SK-N-SH (cell line): ENCODE data around the gene PPP1R11. TPM values are rescaled to one million over a fixed set of nuclear protein-coding genes. Genes with fewer than 3 reads are reported as not detected.

Experiments
- CTCF ChIA-PET: fragments of 300-600, 350-600 bp; formaldehyde crosslinking; extraction: SDS; loops from one replicate; lab custom pipeline; 2021; lab: Yijun Ruan, JAX
- POLR2A ChIA-PET: fragments of 350-600 bp; sonication (Branson Sonifier 250); formaldehyde crosslinking; extraction: SDS; loops from one replicate; lab custom pipeline; 2020; ENCODE audit warnings: antibody characterized with exemption, inconsistent platforms; lab: Yijun Ruan, JAX
- DNase-seq: peaks from one replicate; pipeline ENCODE4 v3.0.0; 2012
- H2AFZ ChIP-seq: fragments of 200-600 bp; sonication (generic); 2 replicates; pipeline ENCODE4 v1.8.1; 2016; ENCODE audit warnings: antibody characterized with exemption, mild to moderate bottlenecking, low read depth
- H3F3A ChIP-seq: fragments of 200-600 bp; sonication (generic); replicated peaks from 2 replicates; pipeline ENCODE3; 2016; ENCODE audit warnings: antibody characterized with exemption, mild to moderate bottlenecking; ENCODE audit not compliant: insufficient read depth
- H3K27ac ChIP-seq, 2 experiments: fragments of 200-500 bp in 1 of 2; fragments of 200-600 bp in 1 of 2; sonication (Bioruptor generic) in 1 of 2; sonication (generic), shearing (Covaris generic) in 1 of 2; 2 replicates each; pipeline versions ENCODE4 v1.5.1 to v1.6.1; 2014 to 2016; ENCODE audit warnings: low read depth in 2 of 2, inconsistent platforms in 1 of 2, low read length in 1 of 2, mild to moderate bottlenecking in 1 of 2, mixed read lengths in 1 of 2
- H3K27me3 ChIP-seq: fragments of 200-600 bp; sonication (generic), shearing (Covaris generic); 2 replicates; pipeline ENCODE4 v1.6.1; 2016; ENCODE audit warnings: mixed run types; ENCODE audit not compliant: insufficient read depth
- H3K36me3 ChIP-seq, 2 experiments: fragments of 200-500 bp in 1 of 2; fragments of 200-600 bp in 1 of 2; sonication (Bioruptor generic) in 1 of 2; sonication (generic) in 1 of 2; replicated peaks in 1 of 2; 2 replicates each; pipeline versions ENCODE3 to v1.5.1; 2014 to 2016; ENCODE audit warnings: low read length in 1 of 2, mild to moderate bottlenecking in 1 of 2; ENCODE audit not compliant: insufficient read depth in 2 of 2, control insufficient read depth in 1 of 2
- H3K4me1 ChIP-seq, 2 experiments: fragments of 200-500 bp in 1 of 2; fragments of 200-600 bp in 1 of 2; sonication (Bioruptor generic) in 1 of 2; sonication (generic), shearing (Covaris generic) in 1 of 2; 2 replicates each; pipeline versions ENCODE4 v1.5.1 to v1.6.1; 2014 to 2016; ENCODE audit warnings: low read depth in 1 of 2, low read length in 1 of 2, mixed run types in 1 of 2; ENCODE audit not compliant: insufficient read depth in 2 of 2, control insufficient read depth in 1 of 2
- H3K4me2 ChIP-seq: fragments of 200-600 bp; sonication (generic), shearing (Covaris generic); 2 replicates; pipeline ENCODE4 v1.6.1; 2017; ENCODE audit warnings: mixed run types
- H3K4me3 ChIP-seq, 2 experiments: fragments of 200-500 bp in 1 of 2; fragments of 200-600 bp in 1 of 2; sonication (Bioruptor generic) in 1 of 2; sonication (generic), shearing (Covaris generic) in 1 of 2; 2 replicates each; pipeline versions ENCODE4 v1.5.1 to v1.8.1; 2014 to 2016; ENCODE audit warnings: low read depth in 2 of 2, inconsistent platforms in 1 of 2, low read length in 1 of 2, mild to moderate bottlenecking in 1 of 2, mixed read lengths in 1 of 2, moderate library complexity in 1 of 2
- H3K79me2 ChIP-seq: fragments of 200-600 bp; sonication (generic); 2 replicates; pipeline ENCODE4 v1.8.1; 2017; ENCODE audit warnings: mild to moderate bottlenecking; ENCODE audit not compliant: insufficient read depth
- H3K9ac ChIP-seq: fragments of 200-600 bp; sonication (generic); 2 replicates; pipeline ENCODE4 v1.6.1; 2017; ENCODE audit warnings: mixed run types
- H3K9me2 ChIP-seq: fragments of 200-600 bp; sonication (generic); 2 replicates; pipeline ENCODE4 v1.6.1; 2017; ENCODE audit warnings: mixed run types
- H3K9me3 ChIP-seq: fragments of 200-600 bp; sonication (generic); 2 replicates; pipeline ENCODE4 v1.6.1; 2017; ENCODE audit warnings: mixed run types, mild to moderate bottlenecking, moderate library complexity
- H4K20me1 ChIP-seq: fragments of 200-600 bp; sonication (generic); 2 replicates; pipeline ENCODE4 v1.6.1; 2017; ENCODE audit warnings: mild to moderate bottlenecking, mixed run types; ENCODE audit not compliant: insufficient read depth
- CHD2 ChIP-seq: fragments of 150-350 bp; IDR thresholded peaks from 2 replicates; pipeline ENCODE4 v1.6.1; 2018; ENCODE audit warnings: low read length; ENCODE audit not compliant: partially characterized antibody
- CTCF ChIP-seq: fragments of 200-600 bp; sonication (generic); IDR thresholded peaks from 2 replicates; pipeline ENCODE4 v1.6.1; 2017; ENCODE audit warnings: antibody characterized with exemption, mild to moderate bottlenecking, moderate library complexity
- ELF1 ChIP-seq: IDR thresholded peaks from 2 replicates; pipeline ENCODE4 v1.4.0; 2012
- EZH2phosphoT487 ChIP-seq: fragments of 200-600 bp; sonication (generic); IDR thresholded peaks from 2 replicates; pipeline ENCODE4 v1.6.1; 2017; ENCODE audit warnings: low read depth, mixed run types, mild to moderate bottlenecking, antibody characterized with exemption, moderate library complexity, borderline replicate concordance
- FOSL2 ChIP-seq: IDR thresholded peaks from 2 replicates; pipeline ENCODE4 v1.4.0; 2012; ENCODE audit warnings: low read depth, mild to moderate bottlenecking, moderate library complexity, borderline replicate concordance
- FOXJ3 ChIP-seq: sonication (generic); formaldehyde crosslinking; IDR thresholded peaks from 2 replicates; pipeline ENCODE4 v1.5.1; 2020; ENCODE audit warnings: mild to moderate bottlenecking, missing genetic modification reagents
- GABPA ChIP-seq: IDR thresholded peaks from 2 replicates; pipeline ENCODE4 v1.4.0; 2012; ENCODE audit warnings: low read depth, mild to moderate bottlenecking
- IRF3 ChIP-seq: fragments of 150-350 bp; IDR thresholded peaks from 2 replicates; pipeline ENCODE4 v1.6.1; 2016; ENCODE audit warnings: mild to moderate bottlenecking, low read depth, low read length
- MAX ChIP-seq: IDR thresholded peaks from 2 replicates; pipeline ENCODE4 v1.4.0; 2012; ENCODE audit warnings: low read depth
- NRF1 ChIP-seq: IDR thresholded peaks from 2 replicates; pipeline ENCODE4 v1.6.1; 2012; ENCODE audit warnings: low read depth, mild to moderate bottlenecking, low read length
- RAD21 ChIP-seq: IDR thresholded peaks from 2 replicates; pipeline ENCODE4 v1.6.1; 2012; ENCODE audit warnings: mild to moderate bottlenecking, low read length
- REST ChIP-seq: IDR thresholded peaks from 2 replicates; pipeline ENCODE4 v1.6.1; 2012; ENCODE audit warnings: mild to moderate bottlenecking, low read depth, low read length, moderate library complexity
- SMC3 ChIP-seq: IDR thresholded peaks from 2 replicates; pipeline ENCODE4 v1.6.1; 2012; ENCODE audit warnings: low read depth, low read length, improper control_type of control experiment
- TAF1 ChIP-seq: IDR thresholded peaks from 2 replicates; pipeline ENCODE4 v1.6.1; 2012; ENCODE audit warnings: low read depth, mild to moderate bottlenecking, low read length, moderate library complexity, borderline replicate concordance
- TCF12 ChIP-seq: IDR thresholded peaks from 2 replicates; pipeline ENCODE4 v1.4.0; 2012
- YY1 ChIP-seq: IDR thresholded peaks from 2 replicates; pipeline ENCODE4 v1.4.0; 2012; ENCODE audit warnings: low read depth, mild to moderate bottlenecking
- WGBS: methylation state at CpG from one replicate; pipeline ENCODE4 v1.1.6; 2017; ENCODE audit warnings: low lambda C conversion rate; 5-methylcytosine and 5-hydroxymethylcytosine counted together
- polyA plus RNA-seq, 3 experiments: library from polyadenylated mRNA; depleted of rRNA; stranded (reverse); fragments of >200 nt; gene quantifications; 2 replicates each; pipeline ENCODE4 v1.2.3, GENCODE V29; 2012

PPP1R11 gene
- polyA plus RNA-seq, 1 of the 3 experiments (the other 2 are of a cell fraction), result 46.8 TPM

GRCh38 chr6:30101444-30102413, 34.7 kb downstream of the PPP1R11 start (continued):
- TF ChIP-seq REST (no peak), CTCF (no peak), TAF1 (no peak), EZH2phosphoT487 (peak; percentile 32; the same call in 1 of the 2 replicates)

- Histone ChIP-seq H4K20me1 (no peaks in the 10 kb centered on the region), H3K4me2 (peak overlapping the region; percentile 85), H3F3A (peaks cover 6% of the 10 kb centered on the region), H2AFZ (peak overlapping the region; percentile 66), H3K79me2 (no peaks in the 10 kb centered on the region), H3K4me3 (peak overlapping the region; percentile 35 to 44; a peak in 2 of 4 replicates), H3K27me3 (peaks cover 65% of the 10 kb centered on the region), H3K9ac (no peak overlapping the region), H3K9me2 (no peaks in the 10 kb centered on the region), H3K9me3 (no peaks in the 10 kb centered on the region), H3K4me1 (peaks cover 5 to 11% of the 10 kb centered on the region in 2 experiments; a peak in 2 of 4 replicates), H3K36me3 (no peaks in the 10 kb centered on the region), H3K27ac (no peak overlapping the region)
- WGBS, result 61% methylated on average over 15 of the region's 15 CpGs
- POLR2A ChIA-PET, result interaction anchor here (1.0 to 1.3 kb wide), 2 partner anchors 36 kb away, joined by 4 to 6 read pairs; partner anchors contain the start of gene PPP1R11
- DNase-seq, result no peak
- CTCF ChIA-PET, result interaction anchor here (0.6 to 8.9 kb wide), 33 partner anchors 9 to 452 kb away, joined by 3 to 207 read pairs (median 5); partner anchors contain the start of genes TRIM26, TRIM31 and TRIM40
- TF ChIP-seq TCF12, result no peak
- no peak for TF ChIP-seq CHD2
- TF ChIP-seq EZH2phosphoT487, result no peak
- TF ChIP-seq IRF3, result no peak
- TF ChIP-seq NRF1, result no peak
- TF ChIP-seq FOSL2, result no peak
- TF ChIP-seq SMC3, result no peak
- no peak for TF ChIP-seq MAX
- no peak for TF ChIP-seq GABPA
- no peak for TF ChIP-seq REST
- TF ChIP-seq YY1, result no peak
- TF ChIP-seq RAD21, result no peak
- no peak for TF ChIP-seq ELF1
- TF ChIP-seq FOXJ3 (CRISPR knock-in tag), result no peak
Observed at GRCh38 chr6:30102414-30102969, 35.5 kb downstream of the PPP1R11 start.
